ENCODE measurements around the gene ENSA. TPM values are rescaled to one million over a fixed set of nuclear protein-coding genes. Genes with fewer than 3 reads are reported as not detected.
A peak's percentile ranks its signal among the peaks of the same experiment; 100 is the strongest.

The ENSA gene
- total RNA-seq, 1 experiment from 2014 or later, result 207 TPM

- Histone ChIP-seq H3K27ac (ENCODE audit: low read length) (peak overlapping the region; percentile 98), H3K9me3 (ENCODE audit: control insufficient read depth, insufficient read depth, low read depth, low read length) (no peaks in the 10 kb centered on the region), H3K36me3 (ENCODE audit: control insufficient read depth, insufficient read depth, low read length) (peaks cover 37% of the 10 kb centered on the region), H3K4me1 (ENCODE audit: control insufficient read depth, insufficient read depth, low read length) (peaks cover 10% of the 10 kb centered on the region), H3K27me3 (ENCODE audit: control insufficient read depth, insufficient read depth, low read length) (no peaks in the 10 kb centered on the region), H3K4me3 (ENCODE audit: low read depth in 2 of 2, low read length in 2 of 2) (peak overlapping the region; percentile 72 to 100)
- TSS peak; percentile 98 for BruUV-seq (replicated peaks)
- in situ Hi-C loops (cut with HindIII; ENCODE audit: low pct_unique_long_range_greater_than_20kb, low sequenced_read_pairs) (no loop called here), intact Hi-C loops (cut with micrococcal nuclease; ENCODE audit: unreplicated experiment) (loop anchor here (5.0 kb wide), 1 partner anchor 32 kb away; no protein-coding TSS in a partner anchor)
- ATAC-seq (no peak; the same call in 1 of the 2 replicates), DNase-seq (ENCODE audit: low read depth, low spot score) (no peak)
- ChIA-PET CTCF (interaction anchor here (1.0 to 1.5 kb wide), 3 partner anchors 13 to 41 kb away, joined by 3 to 10 read pairs (median 4); no protein-coding TSS in a partner anchor), POLR2A (interaction anchor here (0.5 to 1.6 kb wide), 17 partner anchors 10 to 1038 kb away, joined by 3 to 10 read pairs (median 5); partner anchors contain the start of gene ENSA)
- TF ChIP-seq SIN3A (IDR thresholded peaks at IDR 0.05; ENCODE audit: borderline replicate concordance, insufficient read depth, low read depth, low read length) (no peak), POLR2AphosphoS5 (IDR thresholded peaks at IDR 0.05; ENCODE audit: low read depth, low read length) (no peak), CTCF (IDR thresholded peaks at IDR 0.05) (no peak), REST (IDR thresholded peaks at IDR 0.05; ENCODE audit: insufficient read depth in 1 of 2, low read depth in 2 of 2, low read length in 1 of 2) (no peak), TCF7L2 (IDR thresholded peaks at IDR 0.05; ENCODE audit: low read depth, low read length) (no peak)
Measured at GRCh38 chr1:150579945-150580642, 49.3 kb downstream of the ENSA start.

GRCh38 chr1:150579110-150579944, 50.1 kb downstream of the ENSA start, which contains the start of gene MCL1:
MCL1 (minus strand) TSS chr1:150579610; CDS start chr1:150579530, 80 bp downstream.
- TF ChIP-seq TCF7L2 (IDR thresholded peaks at IDR 0.05; ENCODE audit: low read depth, low read length) (no peak), REST (IDR thresholded peaks at IDR 0.05; ENCODE audit: insufficient read depth in 1 of 2, low read depth in 2 of 2, low read length in 1 of 2) (peak; percentile 20 to 26; a peak in 1 of 4 replicates), SIN3A (IDR thresholded peaks at IDR 0.05; ENCODE audit: borderline replicate concordance, insufficient read depth, low read depth, low read length) (peak; percentile 91; the same call in 1 of the 2 replicates), POLR2AphosphoS5 (IDR thresholded peaks at IDR 0.05; ENCODE audit: low read depth, low read length) (peak; percentile 100), CTCF (IDR thresholded peaks at IDR 0.05) (no peak)
- in situ Hi-C loops (cut with HindIII; ENCODE audit: low pct_unique_long_range_greater_than_20kb, low sequenced_read_pairs) (no loop called here), intact Hi-C loops (cut with micrococcal nuclease; ENCODE audit: unreplicated experiment) (loop anchor here (5.0 kb wide), 1 partner anchor 33 kb away; no protein-coding TSS in a partner anchor)
- DNase-seq (ENCODE audit: low read depth, low spot score), result no peak
- CTCF ChIA-PET, result interaction anchor here (0.7 to 1.5 kb wide), 5 partner anchors 14 to 155 kb away, joined by 3 to 10 read pairs (median 4); no protein-coding TSS in a partner anchor
- no peaks in the 10 kb centered on the region for H3K9me3 ChIP-seq (ENCODE audit: control insufficient read depth, insufficient read depth, low read depth, low read length)
- ATAC-seq, result peak; percentile 93
- no peaks in the 10 kb centered on the region for H3K27me3 ChIP-seq (ENCODE audit: control insufficient read depth, insufficient read depth, low read length)
- POLR2A ChIA-PET, result interaction anchor here (0.5 to 1.6 kb wide), 28 partner anchors 9 to 1038 kb away, joined by 3 to 15 read pairs (median 4); partner anchors contain the start of gene ENSA
- H3K4me1 ChIP-seq (ENCODE audit: control insufficient read depth, insufficient read depth, low read length), result peaks cover 18% of the 10 kb centered on the region
- H3K36me3 ChIP-seq (ENCODE audit: control insufficient read depth, insufficient read depth, low read length), result peaks cover 44% of the 10 kb centered on the region
- BruUV-seq (replicated peaks), result no TSS peak
- peak within 1 kb of the TSS; percentile 99 to 100 for H3K4me3 ChIP-seq (ENCODE audit: low read depth in 2 of 2, low read length in 2 of 2)
- H3K27ac ChIP-seq (ENCODE audit: low read length), result peak within 1 kb of the TSS; percentile 98

Data from Panc1 (cell line).